HG03135 (cell line): ENCODE data around the gene HUS1B.

Experiments used
- ATAC-seq: cut with Tn5 transposase; IDR thresholded peaks from one replicate; pipeline ENCODE4 v1.9.1; 2021; ENCODE audit warnings: mild to moderate bottlenecking, moderate library complexity; ENCODE audit not compliant: unreplicated experiment

Gene HUS1B

GRCh38 chr6:624979-625378 lies 31.9 kb downstream of the HUS1B start:
- no peak for ATAC-seq

- no peak for ATAC-seq
Observed at GRCh38 chr6:622462-622861, 34.4 kb downstream of the HUS1B start.

- ATAC-seq, result no peak
Observed at GRCh38 chr6:621931-622330, 35.0 kb downstream of the HUS1B start.

GRCh38 chr6:620950-621349 lies 36.0 kb downstream of the HUS1B start:
- ATAC-seq, result no peak

- no peak for ATAC-seq
Observed at GRCh38 chr6:620166-620565, 36.7 kb downstream of the HUS1B start.

GRCh38 chr6:617456-618100 lies 39.3 kb downstream of the HUS1B start:
- ATAC-seq, result no peak

- no peak for ATAC-seq
Observed at GRCh38 chr6:613981-614380, 42.9 kb downstream of the HUS1B start.

GRCh38 chr6:611928-612327 lies 45.0 kb downstream of the HUS1B start:
- ATAC-seq, result no peak

- ATAC-seq, result no peak
Observed at GRCh38 chr6:610882-611281, 46.0 kb downstream of the HUS1B start.

- ATAC-seq, result no peak
Observed at GRCh38 chr6:609905-610304, 47.0 kb downstream of the HUS1B start.

- no peak for ATAC-seq
Observed at GRCh38 chr6:606829-607379, 50.0 kb downstream of the HUS1B start.
